HepG2 (cell line): Measurements from ENCODE around the gene TIRAP.

Experiments
- AKAP8 ChIP-seq: sonication (generic); formaldehyde crosslinking; IDR thresholded peaks from 2 replicates; pipeline ENCODE4 v1.5.1; 2020; ENCODE audit warnings: mild to moderate bottlenecking, missing genetic modification reagents
- CEBPB ChIP-seq: IDR thresholded peaks from 2 replicates; pipeline ENCODE4 v1.6.1; 2011; ENCODE audit warnings: low read depth, low read length, improper control_type of control experiment, borderline replicate concordance
- DNMT1 ChIP-seq: sonication (generic); formaldehyde crosslinking; IDR thresholded peaks from 2 replicates; pipeline ENCODE4 v1.5.1; 2020; ENCODE audit warnings: mild to moderate bottlenecking, missing genetic modification reagents
- DPF2 ChIP-seq: sonication (generic); formaldehyde crosslinking; IDR thresholded peaks from 2 replicates; pipeline ENCODE4 v1.4.0; 2020; ENCODE audit warnings: mild to moderate bottlenecking, low read depth, missing genetic modification reagents, borderline replicate concordance
- EZH2 ChIP-seq: conservative IDR thresholded peaks from 2 replicates; pipeline ENCODE4 v1.6.1; 2012; ENCODE audit warnings: mild to moderate bottlenecking, low read depth, low read length, moderate library complexity
- HNRNPUL1 ChIP-seq: fragments of 200-400 bp; formaldehyde crosslinking; IDR thresholded peaks from 2 replicates; pipeline ENCODE4 v1.6.1; 2017; ENCODE audit warnings: low read depth, mild to moderate bottlenecking, low read length, moderate library complexity
- NR2F1 ChIP-seq, 2 experiments: fragments of 450-650 bp in 1 of 2; formaldehyde crosslinking in 1 of 2; IDR thresholded peaks; 2 replicates each; pipeline versions ENCODE4 v1.5.0 to v1.6.1; 2016 to 2020; ENCODE audit warnings: mild to moderate bottlenecking in 1 of 2, missing compliant biosample characterization in 1 of 2, missing genetic modification reagents in 1 of 2, moderate library complexity in 1 of 2
- POLR2A ChIP-seq, 2 experiments: IDR thresholded peaks; 2 replicates each; pipeline ENCODE4 v1.6.1; 2011; ENCODE audit warnings: low read depth in 2 of 2, low read length in 2 of 2, mild to moderate bottlenecking in 1 of 2, moderate library complexity in 1 of 2; ENCODE audit not compliant: insufficient read depth in 1 of 2
- TAF15 ChIP-seq: fragments of 200-400 bp; formaldehyde crosslinking; IDR thresholded peaks from one replicate; pipeline ENCODE4 v1.6.1; 2018; ENCODE audit warnings: mild to moderate bottlenecking, low read depth, low read length; ENCODE audit not compliant: poor library complexity, severe bottlenecking
- TOE1 ChIP-seq: sonication (generic); formaldehyde crosslinking; IDR thresholded peaks from 2 replicates; pipeline ENCODE4 v1.4.0; 2020; ENCODE audit warnings: mild to moderate bottlenecking, missing genetic modification reagents
- ZFP36 ChIP-seq: fragments of 150-350 bp; IDR thresholded peaks from 2 replicates; pipeline ENCODE4 v1.6.1; 2018; ENCODE audit warnings: borderline replicate concordance, low read length, low read depth; ENCODE audit not compliant: partially characterized antibody

GRCh38 chr11:126322996-126323395 is 40.1 kb downstream of the TIRAP start:
- TF ChIP-seq NR2F1 (CRISPR knock-in tag; IDR thresholded peaks at IDR 0.05) (no peak), DNMT1 (CRISPR knock-in tag) (no peak), TAF15 (no peak), EZH2 (no peak), TOE1 (CRISPR knock-in tag) (no peak), AKAP8 (no peak), ZFP36 (no peak), HNRNPUL1 (no peak), CEBPB (no peak), DPF2 (CRISPR knock-in tag) (no peak), POLR2A (IDR thresholded peaks at IDR 0.05; ENCODE audit: insufficient read depth in 1 of 2, low read depth in 2 of 2, low read length in 2 of 2) (no peak)
